ENCODE results near the gene MAPK7.

Gene MAPK7

DNA sequence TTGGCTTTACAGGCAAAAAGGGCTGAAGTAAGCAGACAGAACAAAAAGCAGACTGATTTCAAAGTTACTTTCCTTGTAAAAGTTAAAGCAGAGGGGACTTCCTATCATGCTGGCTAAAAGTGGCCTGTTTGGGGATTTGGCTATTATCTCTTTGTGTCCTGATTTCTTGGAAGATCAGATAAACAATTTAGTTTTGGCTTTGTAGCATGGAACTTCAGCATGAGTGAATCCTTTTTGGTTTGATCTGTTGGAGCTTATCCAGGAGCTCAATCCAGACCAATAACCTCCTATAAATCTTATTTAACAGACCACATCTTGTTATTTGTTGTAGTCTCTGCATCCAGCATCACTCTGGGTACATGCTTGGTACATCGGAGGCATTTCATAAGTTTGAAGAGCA is 23.9 kb downstream of the MAPK7 start:
- no peak for DNase-seq

DNA sequence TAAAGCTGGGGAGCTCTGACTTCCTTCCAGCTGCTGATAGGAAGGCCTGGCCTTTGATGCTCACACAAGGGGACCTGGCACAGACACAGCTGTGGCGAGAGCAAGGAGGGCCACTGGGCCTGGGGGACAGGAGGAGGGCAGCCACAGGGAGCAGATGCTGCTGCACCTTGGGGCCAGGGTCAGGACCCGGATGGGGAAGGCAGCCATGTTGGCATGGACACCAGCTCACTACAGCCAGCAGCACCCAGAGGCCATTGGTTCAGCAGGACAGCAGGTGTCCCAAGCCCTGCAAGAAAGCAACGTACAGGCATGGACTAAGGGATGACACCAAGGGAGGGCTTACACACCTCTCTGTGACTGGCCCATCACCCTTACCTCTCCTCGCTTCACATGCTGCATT is 24.7 kb downstream of the MAPK7 start:
- no peak for DNase-seq

DNA sequence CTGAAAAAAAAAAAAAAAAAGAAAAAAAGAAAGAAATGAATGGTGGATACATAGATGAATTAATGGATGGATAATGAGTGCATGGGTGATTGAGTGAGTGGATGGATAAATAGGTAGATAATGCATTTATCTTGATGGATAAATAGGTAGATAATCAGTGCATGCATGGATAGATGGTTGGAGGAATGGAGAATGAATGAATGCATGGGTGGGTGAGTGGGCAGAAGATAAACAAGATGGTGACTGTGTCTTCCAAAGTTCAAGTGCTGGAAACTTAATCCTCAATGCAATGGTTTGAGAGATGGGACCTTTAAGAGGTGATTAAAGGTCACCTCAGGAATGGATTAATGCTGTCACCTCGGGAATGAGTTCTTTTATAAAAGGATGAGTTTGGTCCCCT is 26.0 kb downstream of the MAPK7 start:
- no peak for DNase-seq

DNA sequence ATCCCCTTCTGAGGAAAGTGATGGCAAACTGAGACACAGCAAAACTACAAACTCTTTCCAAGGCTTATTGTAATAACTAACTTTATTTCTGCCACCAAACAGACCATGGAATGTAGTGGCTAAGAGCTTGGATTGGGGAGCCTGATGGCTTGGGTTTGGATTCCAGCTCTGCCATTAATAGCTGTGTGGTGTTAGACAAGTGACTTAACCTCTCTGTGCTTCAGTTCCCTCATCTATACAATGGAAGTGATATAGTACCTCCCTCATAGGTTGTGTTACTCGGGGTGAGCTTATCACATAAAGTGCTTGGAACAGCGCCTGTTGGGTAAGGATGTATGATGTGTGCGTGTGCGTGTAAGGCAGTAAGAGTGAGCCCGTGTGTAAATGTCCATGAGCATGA is 26.8 kb downstream of the MAPK7 start:
- no peak for DNase-seq

DNA sequence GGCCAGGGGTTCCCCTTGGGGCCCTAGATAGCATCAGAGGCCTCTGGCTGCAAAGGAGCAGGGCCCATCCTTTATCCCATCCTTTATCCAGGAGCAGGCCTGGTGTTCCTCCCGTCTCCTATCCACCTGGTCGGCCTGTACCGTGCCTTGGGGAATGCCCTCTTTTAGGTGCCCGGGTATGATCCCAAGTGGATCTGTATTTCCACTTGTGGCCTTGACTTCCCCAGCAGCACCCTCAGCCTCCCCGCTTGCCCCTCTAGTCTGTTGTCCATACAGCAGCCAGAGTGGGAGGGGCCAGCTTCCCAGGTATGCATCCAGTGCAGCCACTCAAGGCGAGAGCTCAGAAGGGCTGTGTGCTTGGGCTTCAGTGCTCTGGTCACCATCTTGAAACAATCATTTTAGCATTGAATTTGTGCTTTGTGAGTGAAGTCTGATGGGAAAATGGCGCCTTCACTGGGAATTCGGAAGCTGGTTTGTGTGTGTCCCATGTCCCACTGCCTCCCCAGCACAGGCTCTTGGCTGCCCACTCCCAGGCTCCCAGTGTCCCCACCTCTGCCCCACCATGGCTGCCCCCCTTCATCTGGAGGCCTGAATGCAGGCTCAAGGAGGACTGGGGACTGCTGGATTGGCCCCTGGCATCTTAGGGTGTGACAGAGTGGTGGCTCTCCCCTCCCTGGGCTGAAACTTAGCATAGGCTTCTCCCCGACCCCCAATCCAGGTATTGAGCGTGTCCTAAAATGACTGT is 29.5 kb downstream of the MAPK7 start:
- no peak for DNase-seq

DNA sequence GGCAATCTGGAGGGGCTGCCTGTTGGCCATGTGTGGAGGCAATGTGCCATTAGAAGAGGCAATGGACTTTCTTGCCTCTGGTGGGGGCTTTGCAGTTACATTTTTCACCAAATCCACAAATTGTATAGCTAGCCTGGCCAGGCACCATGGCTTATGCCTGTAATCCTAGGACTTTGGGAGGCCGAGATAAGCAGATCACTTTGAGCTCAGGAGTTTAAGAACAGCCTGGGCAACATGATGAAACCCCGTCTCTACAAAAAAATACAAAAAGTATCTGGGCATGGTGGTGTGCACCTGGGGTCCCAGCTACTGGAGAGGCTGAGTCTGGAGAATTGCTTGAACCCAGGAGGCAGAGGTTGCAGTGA is 30.0 kb downstream of the MAPK7 start:
- DNase-seq: no peak

DNA sequence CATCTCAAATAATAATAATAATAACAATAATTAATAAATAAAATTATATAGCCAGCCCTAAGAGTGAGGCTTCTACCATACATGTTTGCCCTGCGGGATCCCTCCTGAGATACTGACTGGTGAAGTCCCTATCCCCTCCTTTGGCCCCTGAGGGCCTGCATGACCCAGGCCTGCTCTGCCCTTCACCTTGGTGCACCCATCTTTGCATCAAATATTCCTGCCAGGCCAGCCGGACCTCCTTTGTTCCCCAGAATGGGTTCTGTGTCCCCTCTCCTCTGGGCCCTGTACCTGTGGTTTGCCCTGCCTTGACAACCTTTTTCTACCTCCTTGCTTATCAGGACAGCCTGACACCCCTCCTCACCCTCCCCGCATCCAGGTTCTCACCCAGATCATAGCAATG is 30.8 kb downstream of the MAPK7 start:
- DNase-seq: no peak

DNA sequence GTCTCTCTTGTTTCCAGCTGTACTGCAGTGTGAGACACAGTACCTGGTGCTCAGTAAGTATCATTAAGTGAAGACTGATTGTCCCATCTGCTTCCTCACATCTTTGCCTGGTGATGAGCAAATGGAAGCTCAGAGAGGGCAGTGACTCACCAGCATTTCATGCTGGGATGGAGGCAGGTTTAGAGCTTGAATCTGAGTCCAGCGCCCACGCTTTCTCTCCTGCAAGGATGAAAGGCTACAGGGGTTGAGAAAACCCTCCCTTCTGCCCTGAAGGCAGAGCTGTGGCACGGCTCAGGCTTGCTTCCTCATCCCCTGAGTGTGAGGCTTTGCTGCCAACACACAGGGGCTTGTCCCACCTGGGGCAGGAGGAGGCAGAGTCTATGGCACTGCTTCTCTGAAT is 31.2 kb downstream of the MAPK7 start:
- no peak for DNase-seq

DNA sequence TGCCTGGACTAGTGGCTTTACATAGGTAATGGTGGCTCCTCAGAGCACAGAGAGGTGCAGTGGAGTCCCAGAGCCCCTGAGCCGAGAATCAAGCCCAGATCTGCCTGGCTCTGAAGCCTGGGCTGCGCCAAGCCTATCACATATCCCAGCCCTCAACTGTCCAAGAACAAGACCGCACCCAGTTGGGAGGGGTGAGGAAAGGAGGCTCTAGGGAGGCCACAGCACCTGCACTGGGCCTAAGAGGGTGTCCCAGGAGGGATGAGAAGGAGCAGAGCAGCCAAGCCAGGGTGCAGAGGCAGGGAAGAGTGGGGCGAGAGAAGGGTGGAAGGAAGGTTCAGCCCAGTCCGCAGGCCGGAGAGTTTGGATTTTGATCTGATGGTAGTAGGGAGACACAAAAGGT is 31.8 kb downstream of the MAPK7 start:
- DNase-seq: no peak

DNA sequence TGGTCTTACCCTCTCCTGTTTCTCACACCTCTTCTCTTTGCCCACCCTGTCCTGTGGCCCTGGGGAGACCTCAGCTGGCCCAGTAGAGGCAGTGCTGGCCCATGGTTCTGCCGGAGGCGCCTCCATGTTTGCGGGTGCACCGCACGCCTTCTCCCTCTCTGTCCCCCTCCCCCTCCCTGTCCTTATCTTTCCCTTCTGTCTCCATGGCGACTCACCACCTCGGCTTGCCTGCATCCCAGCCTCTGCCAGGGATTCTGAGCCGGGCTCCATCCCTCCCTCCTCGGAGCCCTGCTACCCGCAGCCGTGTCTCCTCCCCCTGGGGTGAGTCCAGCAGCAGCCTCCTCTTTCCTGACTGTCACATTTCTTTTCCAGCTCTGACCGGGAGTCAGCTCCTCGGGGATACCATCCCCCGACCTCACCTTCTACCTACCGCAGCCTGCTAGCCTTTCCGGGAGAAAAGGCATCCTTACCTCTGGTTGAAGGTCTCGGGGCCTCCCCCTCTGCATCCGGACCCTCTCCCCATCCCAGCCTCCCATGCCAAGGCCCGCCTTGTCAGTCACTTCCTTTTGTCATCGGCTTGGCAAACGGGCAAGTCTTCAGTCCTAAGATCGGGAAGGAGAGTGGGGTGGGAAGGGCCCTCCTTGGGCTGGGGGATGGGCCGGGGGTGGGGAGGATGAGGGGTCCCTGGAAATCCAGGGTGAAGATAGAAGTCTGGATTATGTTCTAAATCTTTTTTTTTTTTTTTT is 32.8 kb downstream of the MAPK7 start, which contains the start of gene RNF112:
RNF112 (plus strand) TSS at position 358 of the 746 bp plus-strand sequence; CDS start at position 535, 177 bp downstream.
- DNase-seq: no peak

DNA sequence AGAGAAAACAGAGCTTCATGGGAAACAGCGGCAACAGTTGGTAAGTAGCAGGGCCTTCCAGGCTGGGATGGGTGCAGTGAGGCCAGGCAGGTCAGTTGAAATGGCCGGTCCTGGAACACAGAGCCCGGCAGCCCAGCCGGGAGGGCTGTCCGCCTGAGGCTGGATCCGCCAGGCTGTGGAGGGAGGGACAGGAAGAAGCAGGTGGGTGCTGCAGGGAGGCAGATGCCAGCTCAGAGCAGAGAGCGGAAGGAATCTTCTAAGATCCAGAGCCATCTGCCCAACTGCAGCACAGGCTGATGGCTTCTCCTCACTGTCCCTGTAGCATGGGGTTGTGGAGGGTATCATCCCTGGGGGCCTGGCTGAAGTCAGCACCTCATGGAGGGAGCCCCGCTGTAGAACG is 33.3 kb downstream of the MAPK7 start:
- DNase-seq: no peak

DNA sequence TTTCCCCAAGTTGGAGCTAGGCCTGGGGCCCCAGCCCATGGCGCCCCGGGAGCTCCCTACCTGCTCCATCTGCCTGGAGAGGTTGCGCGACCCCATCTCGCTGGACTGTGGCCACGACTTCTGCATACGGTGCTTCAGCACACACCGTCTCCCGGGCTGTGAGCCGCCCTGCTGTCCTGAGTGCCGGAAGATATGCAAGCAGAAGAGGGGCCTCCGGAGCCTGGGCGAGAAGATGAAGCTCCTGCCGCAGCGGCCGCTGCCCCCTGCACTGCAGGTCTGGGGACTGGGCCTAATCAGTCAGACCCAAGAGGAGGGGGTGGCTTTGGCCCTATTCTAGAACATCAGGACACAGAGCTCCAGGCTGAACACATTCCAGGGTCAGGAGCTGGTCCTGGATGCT is 34.2 kb downstream of the MAPK7 start:
- DNase-seq: no peak

DNA sequence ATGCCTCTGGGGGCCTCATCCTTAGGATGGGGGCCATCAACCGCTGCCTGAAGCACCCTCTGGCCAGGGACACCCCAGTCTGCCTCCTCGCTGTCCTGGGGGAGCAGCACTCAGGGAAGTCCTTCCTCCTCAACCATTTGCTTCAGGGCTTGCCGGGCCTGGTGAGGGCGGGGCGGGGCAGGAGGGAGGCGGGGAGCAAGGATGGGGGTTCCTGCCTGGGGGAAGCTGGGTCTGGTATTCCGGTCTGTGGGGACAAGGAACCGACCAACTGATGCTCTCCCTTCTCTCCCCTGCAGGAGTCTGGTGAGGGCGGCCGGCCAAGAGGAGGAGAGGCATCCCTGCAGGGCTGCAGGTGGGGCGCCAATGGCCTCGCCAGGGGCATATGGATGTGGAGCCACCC is 34.7 kb downstream of the MAPK7 start:
- no peak for DNase-seq

DNA sequence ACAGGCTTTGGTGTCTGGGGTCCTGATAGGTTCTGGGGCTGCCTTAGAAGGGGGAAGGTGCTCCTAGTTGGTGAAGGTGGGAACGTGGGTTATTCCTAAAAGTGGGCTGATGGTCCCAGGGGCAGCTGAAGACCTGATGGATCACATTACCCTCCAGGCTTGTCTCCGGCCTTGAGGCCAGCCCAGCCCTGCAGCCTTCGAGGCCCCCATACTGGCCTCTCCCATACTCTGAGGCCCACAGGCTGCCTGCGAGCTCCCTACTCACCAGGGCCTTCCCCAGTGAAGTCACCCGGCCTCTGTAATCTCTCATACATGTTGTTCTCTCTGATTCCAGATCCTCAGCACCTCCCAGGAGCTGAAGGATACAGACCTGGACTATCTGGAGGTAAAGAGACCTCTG is 35.5 kb downstream of the MAPK7 start:
- no peak for DNase-seq

DNA sequence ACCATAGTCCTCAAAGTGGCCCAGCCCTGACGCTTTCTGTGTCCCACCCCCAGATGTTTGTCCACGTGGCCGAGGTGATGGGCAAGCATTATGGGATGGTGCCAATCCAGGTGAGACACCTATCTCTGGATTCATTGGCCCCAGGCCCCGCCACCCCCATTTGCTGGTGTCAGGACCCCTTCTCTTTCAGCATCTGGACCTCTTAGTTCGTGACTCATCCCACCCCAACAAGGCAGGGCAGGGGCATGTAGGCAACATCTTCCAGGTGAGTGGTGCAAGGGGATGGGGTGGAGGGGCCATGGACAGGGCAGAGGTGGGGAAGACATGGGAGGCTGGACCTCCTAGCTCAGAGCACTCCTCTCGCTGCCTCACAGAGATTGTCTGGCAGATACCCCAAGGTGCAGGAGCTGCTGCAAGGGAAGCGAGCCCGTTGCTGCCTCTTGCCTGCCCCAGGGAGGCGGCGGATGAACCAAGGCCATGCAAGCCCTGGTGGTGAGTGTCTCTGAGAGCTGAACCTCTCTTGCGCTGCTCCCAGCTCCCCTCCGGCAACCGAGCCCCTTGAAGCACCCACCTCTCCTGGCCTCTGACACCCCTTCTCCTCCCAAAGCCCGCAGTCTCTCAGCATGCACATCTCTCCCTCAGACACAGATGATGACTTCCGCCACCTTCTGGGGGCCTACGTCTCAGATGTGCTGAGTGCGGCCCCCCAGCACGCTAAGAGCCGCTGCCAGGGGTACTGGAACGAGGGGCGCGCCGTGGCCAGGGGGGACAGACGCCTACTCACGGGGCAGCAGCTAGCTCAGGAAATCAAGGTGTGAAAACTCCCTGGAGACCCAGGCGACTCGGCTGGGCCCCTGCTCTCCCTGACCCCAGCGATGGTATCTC is 36.3 kb downstream of the MAPK7 start:
- no peak for DNase-seq

DNA sequence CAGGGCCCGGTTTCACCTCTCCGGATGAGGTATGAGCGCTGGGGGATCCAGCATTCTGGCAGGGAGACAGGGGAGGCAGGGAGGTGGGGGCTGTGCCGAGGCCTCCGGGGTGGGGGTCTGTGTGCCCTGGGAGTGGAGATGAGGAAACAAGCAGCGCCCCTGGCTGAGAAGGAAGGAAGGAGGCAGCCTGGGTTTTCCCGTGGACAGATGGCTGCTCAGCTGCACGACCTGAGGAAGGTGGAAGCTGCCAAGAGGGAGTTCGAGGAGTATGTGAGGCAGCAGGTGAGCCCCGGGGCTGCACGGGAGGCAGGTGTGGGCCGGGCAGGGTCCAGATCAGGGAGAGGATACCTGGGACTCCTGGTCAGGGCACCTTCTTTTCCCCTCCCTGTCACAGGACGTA is 37.0 kb downstream of the MAPK7 start:
- no peak for DNase-seq

DNA sequence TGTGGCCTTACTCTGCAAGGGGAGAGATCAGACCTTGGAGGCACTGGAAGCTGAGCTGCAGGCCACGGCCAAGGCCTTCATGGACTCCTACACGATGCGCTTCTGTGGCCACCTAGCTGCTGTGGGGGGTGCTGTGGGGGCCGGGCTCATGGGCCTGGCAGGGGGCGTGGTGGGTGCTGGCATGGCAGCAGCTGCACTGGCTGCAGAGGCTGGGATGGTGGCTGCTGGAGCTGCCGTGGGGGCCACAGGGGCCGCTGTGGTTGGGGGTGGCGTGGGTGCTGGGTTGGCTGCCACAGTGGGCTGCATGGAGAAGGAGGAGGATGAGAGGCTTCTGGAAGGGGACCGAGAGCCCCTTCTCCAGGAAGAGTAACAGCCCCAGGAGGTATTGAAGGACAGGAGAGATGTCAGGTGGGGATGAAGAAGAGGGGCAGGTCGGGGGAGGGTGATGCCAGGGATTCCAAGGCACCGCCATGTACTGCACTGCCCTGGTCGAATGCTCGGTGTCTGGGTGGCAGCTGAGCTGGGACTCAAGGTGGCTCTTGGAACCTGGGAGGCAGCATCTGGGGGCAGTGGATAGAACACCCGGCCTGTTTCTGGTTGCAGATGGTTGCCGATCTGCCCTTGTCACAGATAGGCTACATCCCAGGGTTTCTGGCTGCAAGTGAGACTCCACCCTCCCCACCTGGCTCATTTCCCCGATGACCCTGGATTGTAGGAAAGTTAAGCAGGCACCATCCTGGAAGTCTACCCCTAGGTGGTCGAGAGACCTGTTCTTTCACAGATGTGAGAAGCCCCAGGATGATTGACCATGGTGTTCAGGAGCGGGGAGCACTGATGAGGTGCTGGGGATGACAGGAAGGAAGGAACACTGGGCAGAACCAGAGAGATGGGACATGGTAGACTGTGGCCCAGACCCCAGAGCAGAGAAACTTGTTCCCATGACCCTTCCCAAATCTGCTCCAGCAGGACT is 37.8 kb downstream of the MAPK7 start:
- no peak for DNase-seq

DNA sequence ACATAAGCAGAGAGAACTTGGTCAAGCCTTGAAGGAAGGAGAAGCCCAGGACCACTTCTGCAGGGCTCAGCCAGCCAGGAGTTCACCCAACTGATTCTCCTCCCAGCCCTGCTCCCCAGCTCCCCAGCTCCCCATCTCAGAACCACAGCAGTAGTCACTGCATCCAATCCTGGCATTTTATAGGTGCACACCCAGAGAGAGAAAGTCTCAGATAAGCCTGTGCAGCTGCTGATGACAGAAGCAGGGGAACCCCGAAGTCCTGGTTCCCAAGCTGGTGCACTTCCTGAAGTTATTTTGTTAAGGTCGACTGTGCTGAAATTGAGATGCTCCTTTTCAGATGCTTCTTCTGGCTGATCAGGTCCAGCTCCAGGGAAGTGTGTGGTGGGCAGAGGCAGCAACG is 39.3 kb downstream of the MAPK7 start:
- no peak for DNase-seq

DNA sequence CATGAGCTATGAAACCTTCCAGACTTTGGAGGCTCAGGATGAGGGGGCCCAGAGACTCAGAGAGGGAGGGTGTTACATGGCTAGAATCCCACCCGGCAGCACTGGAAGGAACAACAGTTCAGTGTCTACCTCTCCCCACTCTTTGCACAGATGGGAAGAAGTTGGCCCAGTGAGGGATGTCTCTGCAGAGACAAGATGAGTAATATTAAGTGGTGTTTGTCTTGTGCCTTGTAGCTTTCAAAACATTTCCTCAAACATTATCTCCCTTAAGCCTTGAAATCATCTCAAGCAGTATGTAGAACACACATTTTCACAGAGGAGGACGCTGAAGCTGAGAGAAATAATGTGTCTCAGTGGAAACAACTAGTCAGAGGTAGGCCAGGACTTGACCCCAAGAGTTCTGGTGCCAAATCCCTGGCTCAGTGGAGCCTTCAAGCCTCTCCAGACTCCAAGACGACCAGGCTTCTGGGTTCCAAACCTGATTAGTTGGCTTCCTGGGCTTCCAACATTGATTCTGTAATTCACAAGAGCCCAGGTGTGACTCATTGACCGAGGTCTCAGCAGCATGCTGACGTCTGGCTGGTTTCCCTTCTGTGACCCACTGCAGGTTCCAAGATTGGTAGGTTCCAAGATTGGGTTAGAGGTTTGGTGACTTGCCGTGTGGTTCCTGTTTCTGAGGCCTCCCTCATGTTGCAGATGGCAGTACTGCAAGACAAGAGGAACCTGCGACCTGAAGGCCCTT is 40.1 kb downstream of the MAPK7 start:
- DNase-seq: peak; percentile 45

DNA sequence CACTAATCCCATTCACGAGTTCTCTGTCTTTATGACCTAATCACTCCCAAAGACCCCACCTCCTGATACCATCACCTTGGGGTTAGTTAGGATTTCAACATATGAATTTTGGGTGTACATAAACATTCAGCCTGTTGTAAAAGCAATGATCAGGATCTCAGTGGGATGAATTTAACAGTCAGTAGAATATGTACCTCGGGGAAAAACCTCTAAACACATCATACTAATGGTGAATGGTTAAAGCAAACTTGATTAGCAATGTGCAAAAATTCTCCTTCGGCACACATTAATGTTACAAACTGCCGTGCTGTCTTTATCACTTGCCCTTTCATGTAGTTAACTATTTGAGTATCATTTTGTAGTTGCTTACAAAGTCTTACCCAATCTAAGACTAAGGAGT is 42.9 kb downstream of the MAPK7 start:
- no peak for DNase-seq

DNA sequence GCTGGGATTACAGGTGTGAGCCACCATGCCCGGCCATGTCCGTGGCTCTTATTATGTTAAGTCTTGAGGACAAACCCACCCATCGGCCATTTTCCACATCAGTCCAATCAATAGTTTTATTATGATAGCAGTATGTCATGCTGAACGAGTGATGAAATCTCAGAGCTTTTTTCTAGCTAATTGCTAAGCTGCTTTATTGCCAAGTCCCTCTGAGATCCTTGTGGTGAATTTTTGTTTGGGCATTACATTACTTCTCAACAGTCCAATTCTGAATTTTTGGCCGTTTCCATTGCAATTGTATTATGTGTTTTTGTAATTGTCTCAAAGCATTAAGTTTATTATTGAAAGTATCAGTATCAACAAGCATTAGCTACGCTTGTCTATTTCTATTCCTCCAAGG is 43.6 kb downstream of the MAPK7 start:
- no peak for DNase-seq

All from hematopoietic multipotent progenitor cell treated with erythropoietin and hydrocortisone succinate and interleukin-3 and kit ligand, for 4 days (in vitro differentiated cells).